Measurements from ENCODE around the gene STAP2.
"Not testable (repeated sequence)": the region's sequence is repeated elsewhere in the genome, so short reads cannot be mapped to it uniquely, and the experiment has no call there.

DNA sequence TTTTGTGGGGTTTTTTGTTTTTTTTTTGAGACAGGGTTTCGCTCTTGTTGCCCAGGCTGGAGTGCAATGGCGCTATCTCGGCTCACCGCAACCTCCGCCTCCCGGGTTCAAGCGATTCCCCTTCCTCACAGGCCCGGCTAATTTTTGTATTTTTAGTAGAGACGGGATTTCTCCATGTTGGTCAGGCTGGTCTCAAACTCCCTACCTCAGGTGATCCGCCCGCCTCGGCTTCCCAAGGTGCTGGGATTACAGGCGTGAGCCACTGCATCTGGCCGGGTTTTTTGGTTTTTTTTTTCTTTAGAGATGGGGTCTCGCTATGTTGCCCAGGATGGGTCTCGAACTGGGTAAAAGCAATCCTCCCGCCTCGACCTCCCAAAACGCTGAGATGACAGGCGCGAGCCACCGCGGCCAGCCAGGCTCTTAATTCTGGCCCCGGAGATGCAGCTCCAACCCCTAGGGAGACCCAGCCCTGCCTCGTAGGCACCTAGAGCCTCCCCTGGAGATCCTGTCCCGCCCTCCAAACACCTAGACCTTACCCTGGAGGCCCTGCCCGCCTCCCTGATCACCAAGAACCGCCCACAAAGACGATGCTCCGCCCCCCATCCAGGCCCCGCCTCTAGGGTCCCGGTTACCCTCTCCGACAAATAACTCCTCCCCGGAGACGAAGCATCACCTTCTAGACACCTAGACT is 9.5 kb downstream of the STAP2 start:
- TF ChIP-seq, protein P1, sequence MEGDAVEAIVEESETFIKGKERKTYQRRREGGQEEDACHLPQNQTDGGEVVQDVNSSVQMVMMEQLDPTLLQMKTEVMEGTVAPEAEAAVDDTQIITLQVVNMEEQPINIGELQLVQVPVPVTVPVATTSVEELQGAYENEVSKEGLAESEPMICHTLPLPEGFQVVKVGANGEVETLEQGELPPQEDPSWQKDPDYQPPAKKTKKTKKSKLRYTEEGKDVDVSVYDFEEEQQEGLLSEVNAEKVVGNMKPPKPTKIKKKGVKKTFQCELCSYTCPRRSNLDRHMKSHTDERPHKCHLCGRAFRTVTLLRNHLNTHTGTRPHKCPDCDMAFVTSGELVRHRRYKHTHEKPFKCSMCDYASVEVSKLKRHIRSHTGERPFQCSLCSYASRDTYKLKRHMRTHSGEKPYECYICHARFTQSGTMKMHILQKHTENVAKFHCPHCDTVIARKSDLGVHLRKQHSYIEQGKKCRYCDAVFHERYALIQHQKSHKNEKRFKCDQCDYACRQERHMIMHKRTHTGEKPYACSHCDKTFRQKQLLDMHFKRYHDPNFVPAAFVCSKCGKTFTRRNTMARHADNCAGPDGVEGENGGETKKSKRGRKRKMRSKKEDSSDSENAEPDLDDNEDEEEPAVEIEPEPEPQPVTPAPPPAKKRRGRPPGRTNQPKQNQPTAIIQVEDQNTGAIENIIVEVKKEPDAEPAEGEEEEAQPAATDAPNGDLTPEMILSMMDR (IDR thresholded peaks at IDR 0.05), result not testable (repeated sequence)
- not testable (repeated sequence) for TF ChIP-seq EZH2 (IDR thresholded peaks at IDR 0.05)

Measured in neural progenitor cell (in vitro differentiated cells).